Stimulated activated CD8-positive, alpha-beta memory T cell treated with anti-CD3 and anti-CD28 coated beads, Interleukin-12 subunit alpha, Interleukin-12 subunit beta, amount 100 ng/mL, for 1 hour (primary cell): ENCODE measurements around the gene MRPS33.
A peak's percentile ranks its signal among the peaks of the same experiment; 100 is the strongest.
"Not testable (repeated sequence)": the region's sequence is repeated elsewhere in the genome, so short reads cannot be mapped to it uniquely, and the experiment has no call there.

Experiments
- DNase-seq: peaks from one replicate; pipeline ENCODE4 v3.0.0-alpha.2; 2020; ENCODE audit warnings: low read depth

Gene MRPS33

DNA sequence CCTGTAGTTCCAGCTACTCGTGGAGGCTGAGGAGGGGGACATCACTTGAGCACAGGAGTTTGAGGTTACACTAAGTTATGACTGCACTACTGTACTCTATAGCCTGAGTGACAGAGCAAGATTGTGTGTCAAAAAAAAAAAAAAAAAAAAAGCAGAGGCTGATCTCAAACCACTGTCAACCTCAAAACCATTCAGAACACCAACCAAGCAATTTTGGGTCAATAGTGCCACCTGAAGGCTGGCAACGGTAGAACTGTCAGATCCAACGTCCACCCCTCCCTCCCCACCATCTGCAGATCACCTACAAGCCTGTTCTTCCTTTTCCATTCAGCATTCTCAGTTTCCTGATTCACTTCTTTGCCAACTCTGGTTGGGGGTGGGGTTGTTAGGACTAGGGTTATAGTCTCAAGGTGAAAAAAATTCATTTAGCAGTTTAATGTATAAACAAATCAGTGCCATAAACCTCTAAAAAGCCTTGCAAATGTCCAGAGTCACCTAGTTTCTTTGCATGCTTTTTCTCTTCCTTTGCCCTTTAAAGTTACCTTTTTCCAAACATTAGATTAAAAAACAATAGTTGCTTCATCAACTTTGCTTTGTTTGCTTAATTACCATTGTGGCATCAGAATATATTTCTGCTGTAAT is 2.6 kb downstream of the MRPS33 start:
- DNase-seq, result peak; percentile 62

DNA sequence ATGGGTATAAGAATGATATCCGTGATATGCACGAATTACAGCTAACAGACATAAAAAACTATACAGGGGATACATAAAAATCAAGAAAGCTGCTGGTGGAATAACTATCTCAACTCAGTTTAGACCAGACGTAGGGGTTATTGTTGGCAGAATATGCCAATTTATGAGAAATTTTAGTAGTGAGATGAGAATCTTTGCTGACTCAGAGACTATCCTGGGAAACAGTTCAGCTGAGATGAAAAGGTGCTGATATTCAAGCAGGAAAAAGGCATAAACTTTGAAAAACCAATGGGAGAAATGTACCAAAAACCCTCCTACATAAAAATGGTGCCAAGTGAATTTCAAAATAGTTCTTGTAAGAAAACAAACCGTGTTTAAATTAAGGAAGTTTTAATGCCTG is 3.3 kb downstream of the MRPS33 start:
- no peak for DNase-seq

DNA sequence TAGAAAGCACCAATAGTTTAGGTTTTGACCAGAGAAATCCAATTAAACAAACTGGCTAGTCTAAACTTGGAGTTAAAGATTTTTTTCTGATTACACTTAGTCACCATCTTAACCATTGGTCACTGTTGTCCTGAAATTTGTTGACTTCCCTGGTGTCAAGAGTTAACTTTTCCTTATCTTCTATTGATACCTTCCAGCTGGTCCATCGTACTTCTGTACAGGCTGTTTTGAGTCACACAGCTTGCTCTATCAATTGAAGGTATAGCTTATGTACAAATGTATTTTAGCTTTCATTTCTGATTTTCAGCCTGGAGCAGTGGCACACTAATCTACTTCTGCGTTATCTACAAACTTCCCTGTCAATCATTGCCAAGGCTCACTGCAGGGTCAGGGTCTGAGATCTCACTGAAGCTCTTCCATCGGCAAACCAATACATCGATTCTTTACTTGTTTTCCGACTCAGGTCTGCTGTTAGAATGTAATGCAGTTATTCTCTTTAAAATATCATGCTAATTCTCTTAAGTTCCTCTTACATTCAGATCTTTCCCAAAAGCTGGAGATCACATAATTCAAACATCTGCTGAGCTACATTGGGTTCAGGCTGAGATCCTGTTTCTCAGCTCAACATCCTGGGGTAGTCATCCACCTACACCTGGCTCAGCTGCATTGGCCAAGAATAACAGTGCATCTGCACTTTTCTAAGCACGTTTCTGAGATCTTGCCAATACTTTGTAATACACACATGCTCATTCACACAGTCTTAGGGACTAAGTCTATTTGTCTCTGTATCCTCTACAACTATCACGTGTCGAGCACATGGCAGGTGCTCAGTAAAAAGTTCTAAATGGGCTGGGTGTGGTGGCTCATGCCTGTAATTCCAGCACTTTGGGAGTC is 11.3 kb downstream of the MRPS33 start:
- DNase-seq, result no peak

DNA sequence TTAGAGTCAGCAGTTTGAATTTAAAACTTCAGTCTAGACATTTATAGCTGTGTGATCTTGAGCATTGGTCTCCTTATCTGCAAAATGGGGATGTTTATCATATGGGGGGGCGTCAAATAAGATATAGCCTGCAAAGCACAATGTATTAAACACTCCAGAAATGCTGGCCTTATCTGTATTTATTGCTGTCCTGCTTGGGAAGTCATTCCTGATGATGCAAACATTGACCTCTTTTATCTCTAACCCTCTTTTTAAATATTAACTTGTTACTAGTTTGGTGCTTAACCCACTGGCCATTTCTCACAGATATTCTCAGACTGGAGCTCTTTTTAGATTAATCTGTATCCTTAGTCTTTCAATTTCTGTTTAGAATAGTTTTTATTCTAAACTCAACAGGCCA is 13.2 kb downstream of the MRPS33 start:
- DNase-seq, result no peak

DNA sequence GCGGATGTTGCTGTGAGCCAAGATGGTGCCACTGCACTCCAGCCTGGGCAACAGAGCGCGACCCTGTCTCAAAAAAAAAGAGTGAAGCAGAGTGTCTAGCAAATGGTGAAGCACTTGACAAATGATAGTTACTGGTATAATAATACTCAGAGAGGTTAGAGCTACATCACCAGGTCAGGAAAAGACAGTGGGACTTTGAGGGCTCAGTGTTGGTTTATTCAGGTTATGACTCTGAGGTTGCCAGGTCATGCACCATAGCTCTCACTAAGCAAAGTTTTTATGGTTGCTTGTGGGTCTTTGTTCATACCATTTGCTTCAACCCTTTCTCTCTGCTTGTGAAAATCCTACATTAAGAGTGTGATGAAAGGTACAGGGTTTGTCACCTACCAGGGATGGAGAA is 13.6 kb downstream of the MRPS33 start:
- DNase-seq, result no peak

DNA sequence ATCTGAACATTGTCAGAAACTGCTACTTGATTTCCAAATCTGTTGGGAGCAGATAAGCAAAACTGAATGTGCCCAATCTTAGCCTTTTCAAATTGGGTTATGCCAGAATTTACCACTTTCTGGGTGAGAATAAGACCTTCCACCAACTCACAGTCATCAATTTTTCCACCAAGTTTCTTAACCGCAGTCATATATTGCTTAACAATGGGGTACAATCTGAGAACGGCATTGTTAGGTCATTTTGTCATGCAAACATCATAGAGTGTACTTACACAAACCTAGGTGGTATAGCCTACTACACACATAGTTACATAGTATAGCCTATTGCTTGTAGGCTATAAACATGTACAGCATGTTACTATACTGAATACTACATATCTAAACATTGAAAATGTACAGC is 16.0 kb downstream of the MRPS33 start:
- no peak for DNase-seq

DNA sequence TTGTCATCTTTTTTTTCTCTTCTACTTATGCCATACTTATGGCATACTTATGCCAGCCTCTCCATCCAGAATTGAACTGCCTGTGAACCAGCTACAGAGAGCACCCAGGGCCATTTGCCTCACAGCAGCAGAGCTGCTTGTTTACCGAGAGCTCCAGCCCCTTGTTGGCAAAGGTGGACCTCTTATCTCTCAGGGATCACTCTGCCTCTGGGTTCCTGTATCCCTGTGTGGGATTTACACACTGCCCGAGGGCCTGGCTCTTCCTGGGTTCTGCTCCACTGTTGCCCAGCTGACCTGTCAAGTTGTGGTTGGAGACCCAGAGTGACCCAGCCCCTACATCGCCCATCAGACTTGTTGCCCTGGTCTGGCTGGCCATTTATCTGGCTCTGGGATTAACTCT is 22.3 kb downstream of the MRPS33 start:
- DNase-seq, result no peak

DNA sequence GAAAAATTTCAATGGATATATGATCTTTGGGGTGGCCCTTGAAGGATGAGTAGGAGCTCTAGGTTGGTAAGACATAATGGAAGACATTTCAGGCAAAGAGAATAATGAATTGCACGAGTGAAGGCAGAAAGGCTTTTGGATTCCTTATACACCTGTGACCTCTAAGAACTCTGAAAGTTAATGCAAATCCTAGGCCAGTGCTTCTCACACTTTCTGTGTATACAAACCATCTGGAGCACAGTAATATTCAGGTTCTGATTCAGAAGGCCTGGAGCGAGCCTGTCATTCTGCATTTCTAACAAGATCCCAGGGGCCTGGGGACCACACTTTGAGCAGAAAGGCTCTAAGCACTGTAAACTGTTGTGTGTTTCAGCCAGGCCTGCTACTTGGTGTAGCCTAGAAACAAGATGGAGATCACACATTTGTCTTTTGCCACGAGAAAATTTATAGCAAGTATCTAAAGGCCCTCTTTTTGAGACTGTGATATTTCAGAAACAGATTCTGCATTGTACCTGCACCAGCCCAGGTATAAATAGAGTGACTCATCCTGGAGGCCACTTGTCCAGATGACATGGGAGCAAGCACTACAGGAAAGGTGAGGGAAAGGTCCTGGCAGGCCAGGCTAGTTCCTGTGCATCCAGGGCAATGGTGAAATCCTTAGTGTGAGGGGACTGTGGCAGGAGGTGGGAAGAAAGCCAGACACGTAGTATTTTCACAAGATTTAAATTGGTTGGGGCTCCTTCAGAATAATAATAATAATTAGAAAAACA is 24.4 kb downstream of the MRPS33 start:
- DNase-seq, result no peak

DNA sequence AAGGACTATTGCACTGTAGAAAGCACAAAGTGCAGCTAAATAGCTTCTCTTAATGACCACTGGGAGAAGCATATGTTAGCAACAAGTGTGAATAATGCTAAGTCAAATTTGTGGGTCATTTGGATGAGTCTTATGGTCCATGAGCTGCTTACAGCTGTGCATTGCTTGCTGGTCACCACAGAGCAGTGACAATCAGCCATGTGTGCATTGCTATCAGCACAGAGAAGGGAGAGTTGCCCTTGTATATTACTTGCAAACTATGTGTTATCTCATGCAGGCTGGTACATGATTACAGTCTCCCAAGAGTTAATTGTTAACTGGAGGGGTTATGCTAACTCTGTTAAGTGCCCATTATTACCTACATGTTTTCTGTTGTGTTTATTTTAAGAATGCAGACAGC is 25.7 kb downstream of the MRPS33 start:
- DNase-seq, result no peak

DNA sequence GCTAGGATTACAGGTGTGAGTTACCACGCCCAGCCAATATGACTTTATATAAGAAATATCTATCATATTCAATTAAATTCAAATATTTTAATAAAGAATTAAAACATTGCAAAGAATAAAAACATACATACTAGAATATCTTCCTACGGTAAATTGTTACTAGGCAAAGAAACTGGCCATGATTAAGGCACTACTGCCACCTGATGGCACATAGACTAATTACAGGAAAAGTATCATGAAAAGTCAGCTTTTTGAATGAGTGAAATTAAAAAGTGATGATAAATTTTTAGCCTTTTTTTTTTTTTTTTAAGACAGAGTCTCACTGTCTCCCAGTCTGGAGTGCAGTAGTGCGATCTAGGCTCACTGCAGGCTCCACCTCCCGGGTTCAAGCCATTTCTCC is 30.9 kb downstream of the MRPS33 start:
- no peak for DNase-seq

DNA sequence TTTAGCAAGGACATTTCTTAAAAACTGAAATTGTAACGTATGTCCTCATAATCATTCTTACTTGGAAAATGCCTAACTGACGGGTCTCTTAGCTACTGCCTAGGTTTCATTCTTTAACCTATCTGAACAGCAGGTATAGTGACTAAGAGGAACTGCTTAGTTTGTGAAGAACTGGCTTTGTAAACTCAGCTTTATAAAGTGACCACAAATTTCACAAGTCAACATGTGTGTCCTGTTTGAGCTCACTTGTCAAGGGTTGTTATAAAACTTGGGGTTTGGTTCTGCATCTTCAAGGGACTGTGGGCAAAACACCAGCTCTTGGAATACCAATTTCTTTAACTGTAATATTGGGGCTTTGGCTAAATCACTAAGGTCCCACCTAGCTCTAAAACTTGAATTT is 32.2 kb downstream of the MRPS33 start:
- DNase-seq, result no peak

DNA sequence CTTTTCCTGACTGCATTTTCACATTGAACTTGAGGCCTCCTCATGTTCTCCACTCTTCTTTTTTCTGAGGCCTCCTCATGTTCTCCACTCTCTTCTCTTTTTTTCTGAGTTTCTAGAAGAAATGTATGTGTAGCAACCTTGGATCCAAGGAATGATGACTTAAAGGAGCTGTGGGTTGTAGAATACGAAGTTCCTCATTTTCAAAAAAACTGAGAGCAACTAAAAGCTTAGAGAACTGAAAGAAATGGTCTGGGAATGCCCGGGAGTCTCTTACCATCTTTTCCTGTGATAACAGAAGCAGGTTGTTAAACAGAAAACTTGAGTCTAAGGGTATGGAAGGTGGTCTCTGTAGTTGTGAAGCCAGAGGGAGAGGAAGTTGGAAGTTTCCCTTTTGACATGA is 32.8 kb downstream of the MRPS33 start:
- no peak for DNase-seq

DNA sequence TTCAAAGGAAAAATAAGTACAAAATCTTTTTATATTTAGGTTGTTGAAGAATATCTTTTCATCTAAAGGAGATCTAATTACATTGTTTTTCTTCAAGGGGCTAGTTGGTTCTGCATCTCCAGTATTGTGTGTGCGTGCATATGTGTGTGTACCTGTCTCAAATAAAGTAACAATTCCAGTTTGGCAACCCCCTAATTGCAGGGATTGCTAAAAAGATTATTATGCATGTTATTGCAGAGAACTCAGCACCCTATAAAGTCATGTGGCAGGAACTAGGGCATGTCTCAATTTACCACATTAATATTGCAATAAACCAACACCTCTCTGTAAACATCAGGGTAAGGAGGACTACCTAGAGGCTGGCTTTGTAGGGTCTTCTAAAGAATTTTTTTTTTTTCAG is 37.0 kb downstream of the MRPS33 start:
- DNase-seq, result no peak

DNA sequence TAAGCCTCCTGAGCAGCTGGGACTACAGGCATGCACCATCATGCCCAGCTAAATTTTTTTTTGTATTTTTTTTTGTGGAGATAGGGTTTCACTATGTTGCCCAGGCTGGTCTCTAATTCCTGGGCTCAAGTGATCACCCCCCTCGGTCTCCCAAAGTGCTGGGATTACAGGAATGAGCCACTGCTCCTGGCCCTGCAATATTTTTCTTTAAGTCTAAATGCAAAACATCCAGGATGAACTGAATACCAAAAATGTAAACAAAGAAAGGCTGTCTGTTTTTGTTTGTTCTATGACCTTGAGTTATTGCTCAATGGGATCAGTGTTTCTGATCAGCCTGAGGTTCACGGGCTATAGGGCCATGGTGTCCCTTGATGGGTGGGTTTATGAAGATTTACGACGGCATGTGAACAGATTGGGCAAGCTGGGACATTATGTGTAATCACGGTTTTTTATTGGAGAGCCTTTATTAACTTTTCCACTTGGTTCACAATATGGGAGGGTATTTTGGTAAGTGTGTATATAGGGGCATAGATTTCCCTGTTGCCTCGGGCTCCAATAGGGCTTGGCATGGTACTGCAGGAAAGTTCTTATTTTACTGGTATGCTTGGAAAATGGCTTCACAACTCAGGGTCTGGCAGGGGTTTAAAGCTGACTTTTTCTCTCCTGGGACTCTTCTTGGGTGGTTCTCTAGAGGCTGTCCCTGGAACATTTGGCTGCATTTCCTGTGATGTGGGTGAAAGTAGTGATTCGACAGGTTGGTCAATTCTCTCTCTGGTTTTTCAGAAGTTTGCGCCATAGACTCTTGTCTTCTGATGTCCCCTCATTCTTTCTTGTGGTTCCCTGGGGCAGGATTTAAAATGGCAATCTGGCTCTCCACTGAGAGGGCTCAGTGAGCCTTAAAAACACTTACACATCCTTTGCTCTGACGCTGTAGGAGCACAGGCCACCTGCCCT is 41.6 kb downstream of the MRPS33 start:
- no peak for DNase-seq

DNA sequence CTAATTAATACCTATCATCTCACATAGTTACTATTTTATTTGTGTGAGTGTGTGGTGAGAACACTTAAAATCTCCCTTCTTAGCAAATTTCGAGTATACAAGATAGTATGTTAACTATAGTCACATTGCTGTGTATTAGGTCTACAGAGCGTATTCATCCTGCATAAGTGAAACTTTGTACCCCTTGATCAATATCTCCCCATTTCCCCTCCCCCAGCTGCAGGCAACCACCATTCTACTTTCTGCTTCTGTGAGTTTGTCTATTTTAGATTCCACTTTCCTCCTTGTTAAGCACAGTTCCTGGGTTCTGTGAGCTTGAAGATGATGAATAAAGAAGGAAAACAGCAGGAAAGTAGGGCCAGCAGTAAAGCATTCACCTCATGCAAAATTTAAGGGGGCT is 42.4 kb downstream of the MRPS33 start:
- no peak for DNase-seq

DNA sequence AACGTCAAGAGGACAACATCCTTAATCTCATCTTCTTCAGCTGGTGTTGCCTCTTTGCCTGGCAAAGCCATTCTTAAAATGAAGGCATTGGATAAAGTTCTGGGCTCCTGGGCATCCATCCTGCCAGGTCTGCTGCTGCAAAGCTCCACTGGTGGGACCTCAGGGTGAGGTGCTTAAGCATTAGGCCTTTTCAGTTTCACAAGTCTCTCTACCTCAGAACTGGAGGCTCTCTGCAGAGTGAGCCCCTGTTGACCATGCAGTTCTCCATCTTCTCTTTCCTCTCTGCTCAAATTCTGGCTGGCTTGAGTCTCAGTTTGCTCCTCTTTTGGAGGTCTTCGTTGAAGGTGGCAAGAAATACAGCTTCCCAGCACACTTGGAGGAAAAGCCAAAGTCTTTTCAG is 47.3 kb downstream of the MRPS33 start:
- DNase-seq, result no peak

DNA sequence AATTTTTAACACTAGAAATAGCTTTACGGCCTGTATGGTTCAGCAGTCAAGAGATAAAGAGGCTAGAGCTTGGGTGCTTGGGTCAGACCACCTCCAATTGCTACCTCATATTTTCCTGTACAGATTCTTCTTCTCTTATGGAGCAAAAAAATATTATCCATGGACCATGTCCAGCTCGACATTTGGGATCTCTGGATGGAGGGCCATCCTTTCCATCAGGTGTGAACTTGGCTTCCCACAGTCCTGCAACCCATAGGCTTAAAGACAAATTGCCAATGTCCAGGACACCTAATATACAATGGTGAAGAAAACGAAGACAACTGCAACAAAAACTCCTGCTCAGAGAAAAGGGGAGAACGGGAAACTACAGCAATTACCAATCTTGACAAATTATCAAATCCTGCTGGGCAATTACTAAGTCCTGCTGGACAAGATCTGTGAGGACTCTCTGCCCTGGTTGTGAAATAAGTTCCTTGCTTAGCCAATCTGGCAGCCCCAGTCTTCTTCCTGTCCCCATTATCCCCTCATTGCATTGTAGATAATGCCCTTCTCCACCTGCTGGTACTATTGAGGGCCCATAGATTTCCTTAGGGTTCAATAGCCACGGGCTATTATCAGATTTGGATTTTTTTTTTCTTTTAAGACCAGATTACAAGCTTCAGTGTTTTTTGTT is 48.1 kb downstream of the MRPS33 start:
- DNase-seq, result no peak

DNA sequence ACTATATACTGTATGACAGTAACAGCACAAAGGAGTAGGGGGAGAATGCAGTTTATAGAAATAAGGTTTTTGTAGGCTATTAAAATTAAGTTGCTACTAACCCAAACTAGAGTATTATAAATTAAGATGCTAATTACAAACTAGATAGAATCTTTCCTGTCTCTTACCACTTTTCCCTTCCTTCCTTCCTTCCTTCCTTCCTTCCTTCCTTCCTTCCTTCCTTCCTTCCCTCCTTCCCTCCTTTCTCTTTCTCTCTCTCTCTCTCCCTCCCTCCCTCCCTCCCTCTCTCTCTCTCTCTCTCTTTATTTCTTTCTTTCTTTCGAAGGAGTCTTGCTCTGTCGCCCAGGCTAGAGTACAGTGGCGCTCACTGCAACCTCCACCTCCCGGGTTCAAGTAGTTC is 53.6 kb downstream of the MRPS33 start:
- no peak for DNase-seq

DNA sequence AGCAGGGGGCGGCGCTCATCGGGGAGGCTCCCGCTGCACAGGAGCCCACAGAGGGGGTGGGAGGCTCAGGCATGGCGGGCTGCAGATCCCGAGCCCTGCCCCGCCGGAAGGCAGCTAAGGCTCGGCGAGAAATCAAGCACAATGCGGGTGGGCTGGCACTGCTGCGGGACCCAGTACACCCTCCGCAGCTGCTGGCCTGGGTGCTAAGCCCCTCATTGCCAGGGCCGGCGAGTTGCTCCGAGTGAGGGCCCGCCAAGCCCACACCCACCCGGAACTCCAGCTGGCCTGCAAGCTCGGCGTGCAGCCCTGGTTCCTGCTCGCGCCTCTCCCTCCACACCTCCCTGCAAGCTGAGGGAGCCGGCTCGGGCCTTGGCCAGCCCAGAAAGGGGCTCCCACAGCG is 57.8 kb downstream of the MRPS33 start:
- not testable (repeated sequence) for DNase-seq
